GM21723 (cell line): Measurements from ENCODE around the gene KLHDC10.
A peak's percentile ranks its signal among the peaks of the same experiment; 100 is the strongest.
"Not testable (repeated sequence)": the region's sequence is repeated elsewhere in the genome, so short reads cannot be mapped to it uniquely, and the experiment has no call there.

Experiments used
- ATAC-seq: cut with Tn5 transposase; IDR thresholded peaks from one replicate; pipeline ENCODE4 v1.9.1; 2021; ENCODE audit warnings: mild to moderate bottlenecking, moderate library complexity; ENCODE audit not compliant: unreplicated experiment

Gene KLHDC10

DNA sequence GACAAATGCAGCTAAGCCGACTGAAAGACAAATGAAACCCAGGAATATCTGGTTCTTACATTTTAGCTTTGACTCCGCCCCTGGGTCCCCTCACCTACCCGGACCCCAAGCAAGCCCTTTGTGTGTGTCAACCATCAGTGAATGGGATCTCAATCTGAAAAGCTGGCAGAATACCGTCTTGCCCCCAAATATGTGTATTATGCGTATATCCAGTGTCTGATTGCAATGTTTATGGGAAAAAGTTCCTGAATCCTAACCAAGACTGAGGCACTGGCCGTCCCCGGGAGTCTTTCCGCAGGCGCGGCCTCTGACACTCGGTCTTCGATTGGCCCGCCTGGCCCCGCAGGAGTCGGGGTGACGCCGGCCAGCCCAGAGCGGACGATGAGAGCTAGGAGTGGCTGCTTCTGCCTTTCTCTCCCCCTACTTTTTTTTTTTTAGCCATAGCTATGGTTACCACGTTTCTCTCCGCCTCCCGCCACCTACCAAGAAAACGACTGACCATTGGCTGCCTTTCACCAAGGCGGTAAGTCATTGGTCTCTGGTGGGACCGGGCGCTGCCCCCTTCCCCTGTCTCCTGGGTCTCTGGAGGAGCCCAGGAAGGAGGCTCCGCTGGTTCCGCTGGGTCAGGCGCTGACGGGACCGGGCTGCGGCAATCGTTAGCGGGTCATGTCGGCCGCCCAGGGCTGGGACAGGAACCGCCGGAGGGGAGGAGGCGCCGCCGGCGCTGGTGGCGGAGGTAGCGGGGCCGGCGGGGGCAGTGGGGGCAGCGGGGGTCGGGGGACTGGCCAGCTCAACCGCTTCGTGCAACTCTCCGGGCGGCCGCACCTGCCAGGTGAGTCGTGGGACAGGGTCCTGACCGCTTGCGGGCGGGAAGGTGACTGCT is at the start of gene KLHDC10:
Gene KLHDC10, plus strand, starts transcription at position 557 of the 883 bp plus-strand sequence. Its CDS starts 110 bp downstream, at position 667.
- ATAC-seq: peak; percentile 95

- no peak for ATAC-seq
Observed at GRCh38 chr7:130021105-130021834, 49.1 kb upstream of the KLHDC10 start.

- no peak for ATAC-seq
Observed at GRCh38 chr7:130022115-130022514, 48.2 kb upstream of the KLHDC10 start.

DNA sequence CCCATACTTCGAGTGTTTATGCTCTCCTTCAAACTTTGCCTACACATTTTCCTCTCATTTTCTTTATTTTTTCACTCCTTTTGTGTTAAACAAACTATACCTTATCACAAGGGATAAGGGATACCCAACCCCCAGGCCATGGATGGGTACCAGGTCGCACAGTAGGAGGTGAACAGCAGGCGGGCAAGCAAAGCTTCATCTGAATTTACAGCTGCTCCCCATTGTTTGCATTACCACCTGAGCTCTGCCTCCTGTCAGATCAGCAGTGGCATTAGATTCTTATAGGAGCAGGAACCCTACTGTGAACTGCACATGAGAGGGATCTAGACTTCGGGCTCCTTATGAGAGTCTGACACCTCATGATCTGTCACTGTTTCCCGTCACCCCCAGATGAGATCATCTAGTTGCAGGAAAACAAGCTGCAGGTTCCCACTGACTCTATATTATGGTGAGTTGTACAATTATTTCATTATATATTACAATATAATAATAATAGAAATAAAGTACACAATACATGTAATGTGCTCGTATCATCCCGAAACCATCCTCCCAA is 47.6 kb upstream of the KLHDC10 start:
- ATAC-seq: no peak

GRCh38 chr7:130024390-130024789 is 45.9 kb upstream of the KLHDC10 start:
- ATAC-seq: no peak

GRCh38 chr7:130032698-130033097 is 37.6 kb upstream of the KLHDC10 start:
- no peak for ATAC-seq

- no peak for ATAC-seq
Observed at GRCh38 chr7:130037703-130038102, 32.6 kb upstream of the KLHDC10 start.

DNA sequence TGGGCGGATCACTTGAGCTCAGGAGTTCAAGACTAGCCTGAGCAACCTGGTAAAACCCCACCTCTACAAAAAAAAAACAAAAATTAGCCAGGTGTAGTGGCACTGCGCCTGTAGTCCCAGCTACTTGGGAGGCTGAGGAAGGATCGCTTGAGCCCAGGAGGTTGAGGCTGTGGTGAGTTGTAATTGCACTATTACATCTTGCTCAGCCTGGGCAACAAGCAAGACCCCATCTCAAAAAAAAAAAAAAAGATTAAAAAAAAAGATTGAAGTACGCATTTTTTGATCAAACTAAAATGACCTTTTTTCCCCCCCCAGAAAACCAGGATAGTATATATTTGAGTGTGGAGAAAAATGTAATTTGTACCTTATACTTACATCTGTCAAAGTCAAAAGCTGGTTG is 29.8 kb upstream of the KLHDC10 start:
- ATAC-seq: no peak

- no peak for ATAC-seq
Observed at GRCh38 chr7:130047831-130048230, 22.5 kb upstream of the KLHDC10 start.

GRCh38 chr7:130048906-130049305 is 21.4 kb upstream of the KLHDC10 start:
- ATAC-seq: no peak

DNA sequence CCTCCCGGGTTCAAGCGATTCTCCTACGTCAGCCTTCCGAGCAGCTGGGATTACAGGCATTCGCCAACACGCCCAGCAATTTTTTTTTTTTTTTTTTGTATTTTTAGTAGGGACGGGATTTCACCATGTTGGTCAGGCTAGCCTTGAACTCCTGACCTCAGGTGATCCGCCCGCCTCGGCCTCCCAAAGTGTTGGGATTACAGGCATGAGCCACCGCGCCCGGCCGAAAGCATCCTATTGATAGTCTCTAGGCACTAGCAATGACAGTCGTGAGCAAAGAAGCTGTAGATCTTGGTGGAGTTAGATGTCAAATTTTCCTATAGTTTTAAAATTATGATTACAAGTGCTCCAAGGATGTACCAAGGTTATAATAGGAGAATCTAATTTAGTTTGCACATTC is 18.1 kb upstream of the KLHDC10 start:
- not testable (repeated sequence) for ATAC-seq

DNA sequence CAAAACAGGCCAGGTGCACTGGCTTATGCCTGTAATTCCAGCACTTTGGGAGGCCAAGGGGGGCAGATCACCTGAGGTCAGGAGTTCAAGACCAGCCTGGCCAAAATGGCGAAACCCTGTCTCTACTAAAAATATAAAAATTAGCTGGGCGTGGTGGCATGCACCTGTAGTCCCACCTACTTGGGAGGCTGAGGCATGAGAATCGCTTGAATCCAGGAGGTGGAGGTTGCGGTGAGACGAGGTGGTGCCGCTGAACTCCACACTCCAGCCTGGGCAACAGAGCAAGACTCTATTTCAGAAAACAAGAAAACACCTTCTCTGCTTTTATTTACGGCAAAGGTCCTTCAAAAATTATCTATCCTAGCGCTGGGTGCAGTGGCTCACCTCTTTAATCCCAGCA is 15.1 kb upstream of the KLHDC10 start:
- not testable (repeated sequence) for ATAC-seq

DNA sequence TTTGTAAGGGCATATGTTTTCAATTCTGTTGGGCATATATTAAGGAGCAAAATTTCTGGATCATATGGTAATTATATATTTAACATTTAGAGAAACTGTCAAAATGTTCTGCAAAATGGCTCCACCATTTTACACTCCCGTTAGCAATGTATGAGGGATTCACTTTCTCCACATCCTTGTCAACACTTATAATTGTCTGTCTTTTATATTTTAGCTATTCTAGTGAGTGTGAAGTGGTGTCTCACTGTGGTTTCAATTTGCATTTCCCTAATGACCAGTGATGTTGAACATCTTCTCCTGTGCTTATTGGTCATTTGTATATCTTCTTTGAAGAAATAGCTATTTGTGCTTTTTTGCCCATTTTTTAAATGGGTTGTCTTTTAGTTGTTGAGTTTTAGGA is 8.1 kb upstream of the KLHDC10 start:
- no peak for ATAC-seq

DNA sequence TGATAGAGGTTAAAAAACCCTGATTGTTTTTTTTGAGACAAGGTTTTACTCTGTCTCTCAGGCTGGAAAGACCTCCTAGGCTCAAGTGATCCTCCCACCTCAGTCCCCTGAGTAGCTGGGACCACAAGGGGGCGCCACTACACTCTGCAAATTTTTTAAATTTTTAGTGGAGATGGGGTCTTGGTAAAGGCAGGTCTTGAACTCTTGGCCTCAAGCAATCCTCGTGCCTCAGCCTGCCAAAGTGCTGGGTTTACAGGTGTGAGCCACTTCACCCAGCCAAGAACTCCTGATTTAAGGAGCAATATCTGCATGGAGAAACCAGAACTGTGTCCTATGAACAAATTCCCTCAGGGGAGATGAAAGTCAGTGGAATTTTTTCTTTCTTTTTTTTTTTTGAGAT is 7.3 kb upstream of the KLHDC10 start:
- no peak for ATAC-seq

- ATAC-seq: not testable (repeated sequence)
Observed at GRCh38 chr7:130064580-130064926, 5.8 kb upstream of the KLHDC10 start.

DNA sequence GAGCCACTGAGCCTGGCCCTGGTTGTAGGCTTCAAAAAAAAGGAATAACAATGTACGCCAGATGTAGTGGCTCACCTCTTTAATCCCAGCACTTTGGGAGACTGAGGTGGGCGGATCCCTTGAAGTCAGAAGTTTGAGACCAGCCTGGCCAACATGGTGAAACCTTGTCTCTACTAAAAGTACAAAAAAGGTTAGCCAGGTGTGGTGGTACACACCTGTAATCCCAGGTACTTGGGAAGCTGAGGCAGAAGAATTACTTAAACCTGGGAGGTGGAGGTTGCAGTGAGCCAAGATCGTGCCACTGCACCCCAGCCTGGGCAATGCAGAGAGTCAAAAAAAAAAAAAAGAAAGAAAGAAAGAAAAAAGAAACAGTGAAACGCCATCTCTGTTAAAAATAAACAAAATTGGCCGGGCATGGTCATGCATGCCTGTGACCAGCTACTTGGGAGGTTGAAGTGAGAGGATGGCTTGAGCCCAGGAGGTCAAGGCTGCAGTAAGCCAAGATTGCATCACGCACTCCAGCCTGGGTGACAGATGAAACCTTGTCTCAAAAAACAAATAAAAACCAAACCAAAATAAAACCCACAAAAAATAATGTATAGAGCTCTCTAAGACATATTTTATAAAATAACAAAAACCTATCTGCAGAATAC is 4.7 kb upstream of the KLHDC10 start:
- ATAC-seq: no peak

DNA sequence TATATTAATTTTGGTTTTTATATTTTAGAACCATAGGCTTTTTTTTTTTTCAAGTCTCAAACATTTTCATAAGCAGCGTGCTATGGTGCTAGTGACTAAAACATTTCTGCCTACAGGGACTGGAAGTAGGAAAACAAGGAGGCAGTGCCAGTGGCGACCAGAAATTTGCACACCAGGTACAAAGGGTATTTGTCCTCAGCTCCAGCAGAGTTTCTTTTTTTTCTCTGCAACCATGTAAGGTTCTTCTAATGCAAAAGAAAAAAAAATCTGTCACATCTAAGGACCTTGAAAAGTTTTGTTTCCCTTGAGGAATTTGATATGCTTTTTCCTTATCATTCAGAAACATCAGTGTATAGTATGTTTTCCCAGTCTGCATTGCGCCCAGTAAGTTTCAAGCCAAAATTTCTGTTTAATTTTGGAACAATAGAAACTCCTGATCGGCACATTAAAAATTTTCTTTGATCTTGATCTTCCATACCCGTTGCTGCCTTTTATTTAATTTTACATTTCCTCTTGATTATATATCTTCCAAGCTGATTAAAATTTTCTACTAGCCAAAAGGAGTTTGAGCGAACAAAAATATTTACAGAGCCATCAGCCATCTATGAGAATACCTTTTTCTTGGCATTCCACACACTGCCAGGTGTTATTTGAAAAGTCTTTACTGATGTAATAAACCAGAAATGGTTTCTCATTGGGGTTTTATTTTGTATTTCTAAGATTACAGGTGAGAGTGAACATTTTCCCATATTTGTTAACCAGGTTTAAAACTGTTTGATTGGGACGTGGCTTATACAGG is 956 bp upstream of the KLHDC10 start:
- ATAC-seq: no peak

- ATAC-seq: peak; percentile 8
Observed at GRCh38 chr7:130070861-130071622, 708 bp downstream of the KLHDC10 start.

DNA sequence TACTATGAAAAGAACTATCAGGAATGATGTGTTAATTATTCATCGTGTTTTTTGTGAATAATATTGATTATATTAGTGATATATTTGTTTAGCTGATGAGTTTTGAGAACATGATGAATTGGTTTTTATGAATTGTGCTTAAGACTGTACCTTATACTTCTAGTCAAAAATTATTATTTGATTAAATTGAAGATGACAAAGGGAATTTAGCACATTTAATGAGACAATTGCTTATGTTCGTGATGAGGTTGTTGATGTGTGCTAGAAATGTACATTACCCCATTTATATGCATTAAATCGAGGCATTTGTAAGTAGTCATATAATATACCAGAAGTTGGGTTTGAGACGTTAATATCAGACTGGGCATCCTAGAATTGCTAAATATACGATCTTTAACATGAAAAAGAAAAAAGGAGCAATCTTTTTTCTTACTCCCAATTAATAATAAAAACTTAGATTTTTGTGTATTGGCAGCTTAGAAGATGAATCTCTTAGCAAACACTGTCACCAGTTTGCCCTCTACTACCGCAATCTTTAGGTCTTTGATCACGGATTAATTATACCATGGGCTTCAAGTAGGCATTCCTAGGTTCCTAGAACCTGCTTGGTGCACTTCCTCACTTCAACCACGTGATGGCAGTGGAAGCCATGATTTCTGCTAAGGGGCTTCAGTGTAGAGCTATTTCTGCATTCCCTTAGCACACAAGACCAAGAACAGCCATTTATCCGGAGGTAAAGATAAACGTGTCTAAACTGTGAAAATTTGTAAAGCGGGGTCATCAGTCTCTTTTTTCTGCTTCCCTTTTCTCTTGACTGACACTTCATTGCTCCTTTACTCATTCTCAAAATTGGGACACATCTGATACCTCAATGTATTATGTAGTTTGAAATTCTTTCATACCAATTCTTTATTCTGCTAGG is 1.6 kb downstream of the KLHDC10 start:
- ATAC-seq: peak; percentile 38
